HG03025 (cell line): ENCODE results near the gene PRKCZ.

Source experiments
- ATAC-seq: cut with Tn5 transposase; IDR thresholded peaks from one replicate; pipeline ENCODE4 v1.9.1; 2021; ENCODE audit warnings: mild to moderate bottlenecking, moderate library complexity; ENCODE audit not compliant: unreplicated experiment, low FRiP score

Gene PRKCZ

DNA sequence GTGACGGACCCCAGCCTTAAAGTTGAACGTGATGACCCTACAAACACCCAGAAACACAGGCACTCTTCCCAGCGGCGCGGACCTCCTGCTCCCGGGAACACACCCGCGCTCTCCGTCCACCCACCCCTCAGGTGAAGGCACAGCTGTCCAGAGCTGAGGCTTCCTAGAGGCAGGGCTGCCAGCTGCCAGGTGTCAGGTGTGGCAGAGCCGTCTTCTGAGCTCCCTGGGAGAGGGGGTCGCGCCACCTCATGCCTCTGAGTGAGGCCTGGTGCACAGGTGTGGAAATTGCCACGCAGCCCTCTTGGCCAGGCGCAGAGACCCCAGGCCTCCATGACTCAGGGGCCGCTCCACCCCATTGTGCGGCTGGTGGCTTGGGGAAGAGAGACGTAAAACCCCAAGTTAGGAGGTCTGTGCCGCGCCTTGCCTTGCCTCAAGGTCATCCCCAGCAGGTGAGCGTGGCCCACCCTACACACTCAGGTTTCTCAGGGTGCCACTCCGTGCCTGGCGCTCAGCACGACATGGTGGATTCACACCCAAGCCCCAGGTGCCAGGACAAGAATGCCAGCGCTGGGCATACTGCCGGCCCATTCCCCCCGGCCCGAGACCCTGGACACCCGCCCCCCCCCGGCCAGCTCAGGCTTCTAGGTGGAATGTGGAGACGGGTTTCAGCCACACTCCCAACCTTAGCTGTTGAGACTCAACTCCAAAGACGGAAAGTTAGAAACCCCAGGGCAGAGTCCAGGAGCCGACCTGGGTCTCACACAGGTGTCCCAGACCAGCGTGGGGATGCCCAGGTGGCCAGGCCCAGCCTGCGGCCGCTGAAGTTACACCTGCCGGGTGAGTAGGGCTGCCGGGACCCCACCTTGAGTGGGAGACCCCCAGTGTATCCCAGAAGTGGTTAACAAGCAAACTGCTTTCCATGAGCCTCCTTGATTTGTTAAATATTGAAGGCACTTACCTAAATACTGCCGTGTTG, 136.0 kb downstream of the PRKCZ start:
- no peak for ATAC-seq

DNA sequence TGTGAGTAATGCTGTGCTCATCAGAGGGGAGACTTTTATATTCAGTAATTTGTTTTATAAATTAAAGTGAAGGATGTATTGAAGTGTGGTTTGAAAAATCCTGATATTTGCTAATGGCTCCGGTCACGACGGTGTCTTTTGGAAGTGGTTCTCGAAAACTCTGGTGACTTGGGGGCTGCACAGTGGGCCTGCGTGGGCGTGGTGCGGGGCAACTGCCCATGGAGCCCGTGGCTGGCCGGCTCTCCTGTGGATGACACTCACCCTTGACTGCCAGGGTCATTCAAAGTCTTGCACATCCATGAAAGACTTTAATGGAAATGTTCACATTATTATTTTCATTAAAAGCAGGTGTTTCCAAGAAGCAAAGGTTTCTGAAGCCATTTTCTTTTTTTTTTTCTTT, 136.7 kb downstream of the PRKCZ start:
- ATAC-seq = no peak

DNA sequence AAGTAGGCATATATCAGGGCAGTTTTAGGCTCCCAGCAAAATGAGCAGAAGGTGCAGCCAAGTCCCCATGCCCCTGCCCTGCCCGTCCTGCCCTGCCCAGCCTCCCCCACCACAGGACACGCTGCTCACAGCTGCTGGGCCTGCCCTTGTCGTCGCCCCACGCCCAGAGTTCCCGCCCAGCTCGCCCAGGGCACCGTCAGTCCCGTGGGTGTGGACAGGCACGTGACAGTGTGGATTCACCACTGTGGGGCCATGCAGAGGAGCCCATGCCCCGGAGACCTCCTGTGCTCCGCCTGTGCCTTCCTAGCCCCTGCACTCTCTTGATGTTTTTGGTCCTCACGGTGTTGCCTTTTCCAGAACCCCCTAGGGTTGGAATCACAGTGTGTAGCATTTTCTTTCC, 137.4 kb downstream of the PRKCZ start:
- ATAC-seq = no peak

DNA sequence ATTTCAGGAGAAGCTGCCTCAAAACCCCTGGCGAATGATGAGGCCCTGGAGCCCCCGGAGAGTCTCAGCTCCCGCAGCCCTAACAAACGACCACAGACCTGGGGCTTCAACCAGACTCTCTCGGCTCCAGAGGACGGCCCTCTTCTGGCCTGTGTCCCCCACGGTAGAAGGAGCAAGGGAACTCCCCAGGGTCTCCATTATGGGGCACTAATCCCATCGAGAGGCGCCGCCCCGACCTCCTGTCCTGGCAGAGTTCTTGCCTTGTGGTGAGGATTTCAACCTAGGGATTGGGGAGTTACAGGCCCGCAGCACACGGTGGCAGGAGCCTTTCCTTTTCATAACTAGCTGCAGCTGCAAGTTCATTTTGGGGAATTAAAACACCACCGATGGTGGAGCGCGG, 138.1 kb downstream of the PRKCZ start:
- ATAC-seq = no peak

DNA sequence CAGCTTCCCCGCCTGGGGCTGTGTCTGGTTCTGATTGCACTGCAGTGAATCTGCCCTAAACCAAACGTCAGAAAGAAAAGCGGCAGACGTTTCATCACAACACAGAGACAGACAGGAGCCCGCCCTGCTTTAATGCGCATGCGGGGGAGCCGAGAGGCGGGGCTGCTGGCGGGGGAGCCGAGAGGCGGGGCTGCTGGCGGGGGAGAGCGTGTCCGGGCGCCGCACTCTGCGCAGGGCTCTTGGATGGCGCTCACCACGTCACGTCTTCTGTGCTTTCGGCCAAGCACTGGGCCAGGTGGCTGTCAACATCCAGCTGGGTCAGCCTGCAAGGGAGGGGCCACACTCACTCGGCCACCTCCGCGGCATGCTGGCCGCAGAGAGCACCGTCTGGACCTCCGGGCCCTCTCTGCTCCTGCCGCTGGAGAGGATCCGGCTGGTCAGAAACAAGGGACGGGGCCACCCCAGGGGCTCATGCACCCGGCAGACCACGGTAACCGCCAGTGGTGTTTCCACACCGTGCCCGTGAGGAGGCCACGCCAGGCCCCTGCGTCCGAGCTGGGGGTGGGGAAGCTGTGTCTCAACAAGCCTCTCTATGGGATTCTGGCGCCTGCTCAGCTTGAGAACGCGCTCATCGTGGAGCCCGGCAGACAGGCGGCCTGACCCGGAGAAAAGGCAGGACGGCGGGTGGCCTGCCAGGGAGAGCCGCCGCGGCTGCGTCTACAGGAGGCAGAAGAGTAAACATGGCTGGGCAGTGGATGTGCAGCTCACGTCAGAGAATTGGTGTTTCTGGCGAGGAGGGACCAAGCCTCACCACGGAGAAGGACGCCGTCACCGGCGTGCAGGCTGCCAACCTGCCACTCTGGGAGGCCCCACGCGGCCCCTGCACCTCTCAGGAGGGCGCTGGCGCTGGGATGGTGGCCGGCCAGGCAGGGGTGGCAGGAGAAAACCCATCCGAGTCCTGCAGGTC, 139.5 kb downstream of the PRKCZ start:
- peak; percentile 44 for ATAC-seq

DNA sequence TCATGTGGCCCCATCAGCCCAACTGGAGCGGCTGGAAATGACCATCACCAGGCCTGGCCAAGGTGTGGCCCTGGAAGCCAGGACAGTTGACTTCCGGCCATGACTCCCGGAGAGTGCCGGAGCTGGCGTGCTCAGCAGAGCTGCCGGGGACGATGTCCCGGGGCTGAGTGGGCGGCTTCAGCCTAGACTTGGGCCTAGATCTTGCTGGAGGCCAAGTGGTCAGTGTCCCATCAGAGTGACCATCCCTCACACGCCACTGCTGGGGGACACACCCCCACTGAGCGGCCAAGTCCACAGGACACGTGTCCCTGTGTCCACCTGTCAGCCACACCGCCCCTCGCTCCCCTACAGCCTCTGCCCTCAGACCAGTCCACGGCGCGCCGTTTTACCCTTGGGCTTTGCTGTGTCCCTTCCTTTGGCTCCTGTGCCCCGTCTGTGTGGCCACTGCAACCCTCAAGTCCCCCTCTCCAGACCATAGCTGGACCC, 140.3 kb downstream of the PRKCZ start:
- no peak for ATAC-seq

DNA sequence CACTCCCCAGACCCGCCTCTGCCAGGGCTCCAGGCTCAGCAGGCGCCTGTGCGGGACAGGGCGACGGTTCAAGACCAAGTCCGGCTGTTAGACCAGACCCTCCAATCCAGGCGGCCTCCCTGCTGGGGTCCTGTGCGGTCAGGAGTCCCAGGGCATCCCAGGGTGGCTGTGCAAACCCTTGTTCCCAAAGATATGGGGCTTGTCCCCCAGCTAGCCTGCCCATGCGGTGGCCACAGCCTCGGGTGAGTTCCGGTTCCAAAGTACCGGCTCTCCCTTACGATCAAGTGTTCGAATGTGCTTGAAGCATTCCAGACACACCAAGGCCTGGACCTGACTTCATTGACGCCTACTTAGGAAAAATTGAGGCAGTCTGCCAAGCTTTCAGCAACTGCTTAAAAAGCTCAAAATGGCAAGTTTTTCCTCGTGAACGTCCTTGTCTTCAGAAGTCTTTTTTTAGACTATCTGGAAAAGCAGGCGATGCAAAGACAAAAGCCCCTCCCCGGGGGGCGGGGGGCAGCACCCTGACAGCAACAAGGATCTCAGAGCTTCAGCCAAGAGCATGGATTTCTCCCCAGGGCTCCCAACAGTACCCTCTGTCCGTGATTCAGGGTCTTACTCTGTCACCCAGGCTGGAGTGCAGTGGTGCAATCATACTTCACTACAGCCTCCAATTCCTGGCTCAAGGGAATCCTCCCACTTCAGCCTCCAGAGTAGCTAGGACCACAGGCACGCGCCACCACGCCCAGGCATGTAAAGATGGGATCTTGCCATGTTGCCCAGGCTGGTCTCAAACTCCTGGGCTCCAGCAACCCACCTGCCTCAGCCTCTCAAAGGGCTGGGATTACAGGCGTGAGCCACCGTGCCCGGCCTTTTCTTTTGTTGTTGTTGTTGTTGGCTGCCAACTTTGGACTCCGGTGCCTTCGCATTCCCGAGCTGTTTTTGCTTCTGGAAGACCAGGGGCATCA, 142.1 kb downstream of the PRKCZ start:
- ATAC-seq = no peak

DNA sequence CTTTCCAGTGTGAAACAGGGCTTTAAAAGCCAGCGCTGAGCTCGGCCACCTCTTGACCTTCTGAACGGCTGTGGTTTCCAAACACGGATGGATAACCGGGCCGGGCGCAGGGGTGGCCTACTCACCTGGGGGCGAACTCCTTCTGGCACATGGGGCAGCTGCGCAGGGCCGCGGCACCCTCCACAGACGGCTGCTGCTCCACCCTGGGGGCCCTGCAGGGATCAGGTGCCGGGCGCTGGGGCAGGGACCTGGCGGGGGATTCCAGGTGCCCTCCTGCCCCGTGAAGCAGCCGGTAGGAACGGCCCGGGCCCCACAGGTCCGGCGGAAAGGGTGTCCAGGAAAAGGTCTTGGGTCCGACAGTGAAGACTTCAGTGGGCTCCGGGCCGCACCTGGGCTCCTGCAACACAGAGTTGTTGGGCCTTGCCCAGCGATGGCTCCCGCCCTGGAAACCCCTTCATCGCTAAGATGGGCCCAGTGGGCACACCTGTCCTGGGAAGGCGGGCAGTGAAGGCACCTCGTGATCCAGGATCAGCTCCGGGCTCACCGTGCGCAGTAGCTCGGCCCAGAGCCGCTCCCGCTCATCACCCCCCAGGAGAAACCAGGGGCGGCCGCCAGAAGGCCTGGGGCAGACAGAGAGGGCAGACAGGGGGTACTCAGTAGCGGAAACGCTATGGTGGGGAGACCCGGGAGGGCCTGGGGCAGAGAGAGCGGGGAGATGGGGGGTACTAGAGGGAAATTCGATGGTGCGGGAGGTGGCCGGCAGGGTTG, 143.5 kb downstream of the PRKCZ start:
- ATAC-seq = no peak

DNA sequence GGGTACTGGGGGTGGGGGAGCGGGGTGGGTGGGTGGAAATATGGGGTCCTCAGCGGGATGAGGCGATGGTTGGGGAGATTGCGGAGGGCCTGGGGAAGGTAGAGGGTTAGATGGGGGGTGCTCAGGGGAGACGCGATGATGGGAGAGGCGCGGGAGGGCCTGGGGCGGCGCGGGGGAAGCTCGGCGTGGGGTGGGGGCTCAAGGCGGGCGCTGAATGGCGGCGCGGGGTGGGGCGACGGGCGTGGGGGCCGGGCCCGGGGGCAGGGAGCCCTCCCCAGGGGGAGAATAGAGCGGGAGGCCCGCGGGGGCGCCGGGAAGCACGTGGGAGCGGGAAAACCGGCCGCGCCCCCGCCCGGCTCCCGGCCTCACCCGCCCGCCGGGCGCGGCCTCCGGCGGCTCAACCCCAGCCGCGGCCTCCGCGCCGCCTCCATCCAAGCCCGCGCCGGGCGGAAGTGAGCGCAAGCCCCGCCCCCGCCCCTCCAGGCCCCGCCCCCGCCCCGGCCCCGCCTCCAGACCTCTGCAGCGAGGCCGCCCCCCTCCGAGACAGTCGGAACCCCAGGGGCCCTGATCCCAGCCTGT, 144.2 kb downstream of the PRKCZ start, which contains the start of gene FAAP20:
FAAP20 (minus strand) TSS at position 454 of the 579 bp plus-strand sequence; CDS start at position 431, 23 bp downstream.
- peak; percentile 48 for ATAC-seq

DNA sequence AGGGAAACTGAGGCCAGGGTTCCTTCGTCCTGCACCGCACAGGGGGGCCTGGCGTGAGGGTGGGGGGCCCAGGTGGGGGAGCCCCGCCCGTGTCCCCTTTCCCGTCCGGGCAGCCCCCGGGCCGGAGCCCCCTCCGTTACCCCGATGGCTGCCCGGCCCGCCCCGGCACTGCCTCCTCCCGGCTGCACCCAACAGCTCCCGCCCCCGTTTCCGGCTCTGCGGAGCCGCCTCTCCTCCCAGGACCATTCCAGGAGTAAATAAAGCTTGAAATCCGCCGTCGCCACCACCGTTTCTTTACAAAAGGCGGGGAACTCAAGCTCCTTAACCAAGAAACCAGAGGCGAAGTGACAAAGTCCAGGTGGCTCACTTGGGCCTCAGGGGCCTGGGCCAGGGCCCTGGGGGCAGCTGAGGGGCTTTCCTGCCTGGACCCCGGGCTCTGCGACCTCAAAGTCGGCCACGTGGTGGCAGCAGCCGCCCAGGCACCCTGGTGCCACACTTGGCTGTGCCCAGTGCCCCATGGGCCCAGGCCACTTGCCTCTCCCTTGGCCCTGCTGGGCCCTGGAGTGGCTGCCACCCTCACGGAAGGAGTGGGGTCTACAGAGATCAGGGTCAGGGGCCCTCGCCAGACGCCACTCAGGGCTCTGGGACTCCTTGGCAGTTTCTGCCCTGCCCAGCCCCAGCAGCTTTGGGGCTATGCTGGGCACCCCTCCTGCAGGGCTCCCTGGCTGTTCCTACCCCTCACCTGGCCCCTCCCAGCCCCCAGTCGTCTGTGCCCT, 144.9 kb downstream of the PRKCZ start:
- peak; percentile 48 for ATAC-seq

DNA sequence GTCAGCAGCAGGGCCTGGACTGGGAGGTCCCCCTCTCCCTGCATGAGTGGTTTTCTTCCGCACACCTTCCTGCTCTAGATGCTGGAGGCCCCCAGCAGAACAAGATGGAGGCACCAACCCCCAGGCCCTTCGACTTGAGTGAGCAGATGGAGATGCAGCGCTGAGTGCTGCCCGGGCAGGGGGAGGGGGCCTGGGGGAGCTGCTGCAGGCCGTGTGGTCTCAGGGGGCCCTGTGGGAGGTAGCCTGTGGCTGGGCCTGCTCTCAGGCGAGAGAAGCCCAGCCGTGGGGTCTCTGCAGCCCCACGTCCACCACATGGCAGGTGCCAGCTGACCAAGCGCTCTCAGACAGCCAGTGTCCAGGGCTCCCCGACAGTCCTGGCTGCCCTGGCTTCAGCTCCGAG, 145.6 kb downstream of the PRKCZ start:
- no peak for ATAC-seq

DNA sequence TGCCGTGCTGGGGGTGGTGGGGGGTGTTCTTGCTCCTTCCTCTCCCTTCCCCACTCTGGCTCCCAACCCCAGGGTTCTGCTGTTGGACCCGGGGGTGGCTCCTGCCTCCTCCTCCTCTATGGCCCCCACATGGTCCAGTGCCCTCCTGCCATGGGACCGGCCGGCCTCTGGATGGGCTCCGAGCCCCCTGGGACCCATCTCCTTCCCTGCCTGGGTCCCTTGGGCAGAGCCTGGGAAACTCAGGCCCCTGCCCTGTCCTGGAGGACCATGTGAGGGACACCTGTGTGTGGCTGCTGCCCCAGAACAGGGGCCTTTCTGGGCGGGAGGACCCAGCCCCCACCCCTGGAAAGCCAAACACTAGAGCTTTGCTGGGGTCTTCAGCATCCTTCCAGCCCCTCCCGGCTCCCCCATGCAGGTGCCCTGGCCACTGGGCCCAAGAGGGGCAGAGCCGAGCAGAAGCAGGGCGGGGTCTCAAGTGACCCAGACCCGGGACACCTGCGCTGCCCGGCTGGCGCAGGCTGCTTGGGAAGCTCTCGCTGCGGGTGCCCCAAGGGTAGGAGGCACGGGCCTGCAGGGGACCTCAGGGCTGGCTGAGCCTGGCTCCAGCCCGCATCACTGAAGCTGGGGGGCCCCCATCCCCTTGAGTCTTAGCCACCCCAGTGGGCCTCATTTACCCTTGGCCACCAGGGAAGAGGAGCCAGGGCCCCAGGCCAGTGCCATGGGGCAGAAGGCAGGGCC, 146.9 kb downstream of the PRKCZ start:
- no peak for ATAC-seq

DNA sequence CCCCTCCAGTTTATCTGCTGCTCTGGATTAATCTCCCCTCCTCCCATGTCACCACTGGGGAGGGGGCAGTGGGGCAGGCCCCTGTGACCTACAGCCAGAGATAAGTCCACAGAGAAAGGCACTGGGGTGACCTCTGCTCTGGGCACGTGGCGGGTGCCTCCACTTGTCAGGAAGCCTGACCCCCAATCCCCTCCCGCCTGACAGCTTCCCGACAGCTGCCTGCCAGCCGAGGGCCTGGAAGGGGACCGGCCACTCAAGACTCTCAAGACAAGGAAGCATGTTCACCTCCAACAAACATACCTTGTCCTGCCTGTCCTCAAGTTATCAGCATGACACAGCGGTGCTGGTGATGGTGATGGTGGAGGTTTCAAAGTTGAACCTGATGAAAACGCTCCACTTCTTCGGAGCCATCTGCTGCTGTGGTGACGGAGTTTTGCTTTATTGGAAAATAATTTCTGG, 147.5 kb downstream of the PRKCZ start:
- ATAC-seq = no peak

DNA sequence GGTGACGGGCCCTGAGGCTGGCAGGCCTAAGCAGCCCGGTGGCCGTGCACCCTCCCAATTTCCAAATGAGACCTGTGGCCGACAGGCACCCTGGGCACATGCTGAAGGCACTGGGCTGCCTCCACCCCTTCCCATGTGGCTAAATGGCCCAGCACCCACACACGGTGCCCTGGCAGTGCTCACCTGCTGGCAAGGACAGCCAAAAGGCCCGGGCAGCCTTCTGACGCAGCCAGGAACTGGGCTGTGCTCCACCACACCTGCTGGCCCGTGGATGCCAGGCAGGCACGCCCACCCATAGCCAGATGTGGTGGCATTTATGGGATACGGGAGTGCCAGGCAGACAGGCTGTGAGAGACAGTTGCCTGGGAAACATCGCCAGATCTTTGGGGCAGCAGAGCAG, 148.4 kb downstream of the PRKCZ start:
- no peak for ATAC-seq

DNA sequence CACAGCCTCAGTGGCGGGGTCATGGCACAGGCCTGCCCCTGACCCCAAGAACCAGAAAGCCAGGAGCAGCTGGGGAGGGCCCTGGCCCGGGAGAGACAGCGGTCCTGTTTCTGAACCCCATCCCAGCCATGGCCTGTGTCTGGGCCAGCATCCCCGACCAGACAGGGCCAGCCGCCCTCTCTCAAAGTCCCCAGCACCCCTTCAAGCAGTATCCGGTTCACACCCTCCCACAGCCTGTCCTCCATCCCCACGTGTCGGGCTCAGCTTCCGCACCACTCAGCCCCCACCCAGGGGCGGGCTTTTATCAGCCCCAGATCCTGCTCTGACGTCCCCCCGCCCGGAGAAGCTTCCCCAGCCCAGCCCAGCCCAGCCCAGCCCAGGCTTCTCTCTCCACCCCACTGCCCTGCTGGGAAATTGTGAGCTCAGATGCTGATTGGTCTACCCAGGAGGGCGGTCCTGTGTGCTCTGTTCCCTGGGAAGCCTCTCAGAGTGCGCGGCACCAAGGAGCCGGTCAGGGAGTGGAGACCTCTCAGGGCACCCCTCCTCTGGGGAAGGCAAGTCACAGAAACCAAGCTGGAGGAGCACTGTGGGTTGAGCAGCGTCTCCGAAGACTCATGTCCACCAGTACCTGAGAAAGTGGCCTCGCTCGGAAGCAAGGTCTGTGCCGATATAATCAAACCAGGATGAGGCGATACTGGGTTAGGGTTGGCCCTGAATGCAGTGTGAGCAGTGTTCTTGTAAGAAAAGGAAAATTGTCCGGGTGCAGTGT, 149.0 kb downstream of the PRKCZ start:
- no peak for ATAC-seq

DNA sequence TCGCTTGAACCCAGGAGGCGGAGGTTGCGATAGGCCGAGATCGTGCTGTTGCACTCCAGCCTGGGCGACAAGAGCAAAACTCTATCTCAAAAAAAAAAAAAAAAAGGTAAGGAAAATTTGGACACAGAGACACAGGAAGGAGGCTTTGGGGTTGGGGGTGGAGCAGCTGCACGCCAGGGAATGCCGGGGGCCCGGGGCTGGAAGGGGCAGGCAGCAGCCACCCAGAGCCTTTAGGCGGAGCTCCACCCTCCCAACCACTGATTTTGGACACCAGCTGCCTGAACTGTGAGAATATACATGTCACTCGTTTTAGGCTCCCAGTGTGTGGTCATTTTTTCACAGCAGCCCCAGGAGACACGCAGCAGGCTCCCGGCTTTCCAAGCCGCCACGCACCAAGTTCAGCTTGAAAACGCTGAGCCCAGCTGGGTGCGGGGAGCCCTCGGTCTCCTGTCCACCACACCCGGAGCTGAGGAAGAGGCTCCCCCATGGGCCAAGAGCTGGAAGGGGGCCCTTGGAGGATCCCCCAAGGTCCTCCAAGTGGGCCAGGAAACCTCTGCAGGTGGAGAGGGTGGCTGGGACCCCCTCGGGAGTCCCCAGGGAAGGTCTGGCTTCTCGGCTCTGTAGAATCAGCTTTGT, 150.2 kb downstream of the PRKCZ start:
- ATAC-seq = no peak
